Activated CD8-positive, alpha-beta memory T cell treated with anti-CD3 and anti-CD28 coated beads, Interleukin-2, amount 50 U/mL, for 4 hours (primary cell): ENCODE measurements around the gene EPHB1.

Source experiments
- DNase-seq: peaks from one replicate; pipeline ENCODE4 v3.0.0-alpha.2; 2020

Gene EPHB1

DNA sequence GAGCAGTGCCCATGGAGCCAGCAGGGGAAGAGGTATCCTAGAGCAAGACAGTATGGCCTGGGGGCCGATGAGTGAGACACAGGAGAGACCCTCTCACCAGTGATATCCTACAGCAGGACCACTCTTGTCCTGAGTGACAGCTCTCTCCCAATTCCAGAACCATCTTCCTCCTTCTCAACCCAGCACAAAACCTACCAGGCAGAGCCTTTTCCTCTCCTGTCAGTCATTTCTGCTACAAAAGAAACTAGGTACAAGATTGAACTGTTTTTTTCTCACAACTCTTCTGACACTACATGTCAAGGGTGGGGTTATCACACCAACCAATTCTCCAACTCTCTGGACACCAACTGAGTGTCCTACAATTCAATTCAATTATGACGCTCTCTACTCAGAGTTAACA, 506.6 kb downstream of the EPHB1 start:
- no peak for DNase-seq

DNA sequence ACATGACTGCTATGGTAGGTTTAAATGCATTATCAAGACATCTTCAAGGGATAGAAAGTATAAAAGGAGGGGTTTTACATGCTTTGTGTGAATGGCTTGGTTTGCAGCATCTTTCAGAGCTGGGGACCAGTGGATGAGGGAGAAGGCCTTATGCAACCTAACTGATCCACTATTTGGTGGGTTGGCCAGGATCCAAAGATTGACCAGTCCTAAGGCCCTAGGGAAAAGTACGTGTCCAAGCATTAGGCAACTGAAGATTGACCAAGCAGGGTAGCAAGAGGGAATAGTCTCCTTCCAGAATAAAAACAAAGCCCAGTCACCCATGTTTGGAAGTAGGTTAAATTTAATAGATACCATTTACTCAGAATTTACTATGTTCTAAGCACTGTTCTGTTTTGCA, 509.3 kb downstream of the EPHB1 start:
- DNase-seq = no peak
